Hindlimb muscle (tissue), 1 donor: Measurements from ENCODE around the gene GPR146. TPM values are rescaled to one million over a fixed set of nuclear protein-coding genes. Genes with fewer than 3 reads are reported as not detected.

Source experiments
- DNase-seq: peaks from one replicate; pipeline ENCODE4 v3.0.0-alpha.2; 2013
- polyA plus RNA-seq: library from polyadenylated mRNA; unstranded; fragments of 120-200 nt; gene quantifications from one replicate; pipeline ENCODE4 v1.2.1, GENCODE V29; 2013; ENCODE audit not compliant: insufficient read length

The GPR146 gene
- polyA plus RNA-seq, 1 donor, result 6.2 TPM

- DNase-seq, result no peak
These were observed 32.9 kb upstream of the GPR146 start for GRCh38 chr7:1011297-1012003.

- no peak for DNase-seq
These were observed 32.2 kb upstream of the GPR146 start for GRCh38 chr7:1012004-1012715.

GRCh38 chr7:1012716-1013095 lies 31.6 kb upstream of the GPR146 start:
- DNase-seq, result no peak

GRCh38 chr7:1013581-1013980 lies 30.8 kb upstream of the GPR146 start:
- DNase-seq, result no peak

DNA sequence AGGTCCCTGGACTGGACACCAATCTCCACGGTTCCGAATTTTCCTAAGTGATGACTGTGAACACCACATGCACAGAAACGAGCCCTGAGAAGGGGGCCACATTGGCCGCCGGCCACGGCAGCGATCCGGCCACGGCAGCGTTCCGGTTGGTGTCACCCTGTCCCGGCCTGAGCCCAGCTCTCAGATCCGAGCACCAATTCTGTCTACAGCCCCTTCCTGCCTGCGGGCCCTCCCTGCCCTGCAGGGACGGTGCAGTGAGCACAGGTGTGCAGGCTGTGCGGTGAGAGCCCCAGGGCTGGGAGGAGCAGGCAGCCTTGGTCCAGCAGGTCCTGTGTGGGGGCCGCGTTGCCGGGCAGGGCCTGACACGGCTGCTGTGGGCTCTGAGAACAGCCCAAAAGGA lies 29.7 kb upstream of the GPR146 start:
- DNase-seq, result no peak

DNA sequence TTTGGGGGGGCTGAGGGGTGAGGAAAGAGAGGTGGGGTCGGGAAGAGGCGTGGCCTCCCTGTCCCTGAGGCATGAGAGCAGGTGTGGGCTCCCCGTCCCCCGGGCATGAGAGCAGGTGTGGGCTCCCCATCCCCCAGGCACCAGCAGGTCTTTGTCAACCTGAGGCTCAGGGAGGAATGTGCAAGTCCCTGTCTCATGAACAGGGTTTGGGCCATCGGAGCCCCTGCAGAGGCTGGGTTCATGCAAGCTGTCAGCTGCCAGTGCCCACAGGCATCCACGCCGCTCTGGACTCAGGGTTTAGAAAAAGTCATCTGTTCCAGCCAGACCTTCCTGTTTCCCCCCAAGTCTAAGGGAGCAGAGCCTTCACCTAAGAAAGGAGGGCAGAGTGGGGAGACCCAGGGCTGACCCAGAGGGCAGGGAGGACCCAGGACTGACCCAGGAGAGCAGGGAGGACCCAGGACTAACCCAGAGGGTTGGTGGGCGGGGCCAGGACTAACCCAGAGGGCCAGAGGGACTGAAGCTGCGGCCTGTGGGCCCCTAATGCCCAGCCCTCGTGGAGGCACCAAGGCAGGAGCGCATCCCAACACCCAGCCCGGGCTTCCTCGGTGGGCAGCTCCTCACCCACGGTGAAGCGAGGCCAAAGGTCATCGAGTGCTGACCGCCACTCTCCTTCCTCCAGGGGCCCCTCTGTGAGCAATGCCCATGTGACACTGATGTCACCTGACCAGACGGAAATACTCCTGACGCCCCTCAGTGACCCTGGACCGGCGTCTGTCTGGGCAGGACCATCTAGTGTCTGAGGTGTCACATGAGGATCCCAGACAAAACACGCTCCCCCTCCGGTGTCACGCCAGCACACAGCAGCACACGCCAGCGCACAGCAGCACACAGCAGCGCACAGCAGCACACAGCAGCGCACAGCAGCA lies 28.9 kb upstream of the GPR146 start:
- no peak for DNase-seq

- DNase-seq, result no peak
These were observed 27.5 kb upstream of the GPR146 start for GRCh38 chr7:1016577-1017531.

- DNase-seq, result no peak
These were observed 26.6 kb upstream of the GPR146 start for GRCh38 chr7:1017586-1018333.

DNA sequence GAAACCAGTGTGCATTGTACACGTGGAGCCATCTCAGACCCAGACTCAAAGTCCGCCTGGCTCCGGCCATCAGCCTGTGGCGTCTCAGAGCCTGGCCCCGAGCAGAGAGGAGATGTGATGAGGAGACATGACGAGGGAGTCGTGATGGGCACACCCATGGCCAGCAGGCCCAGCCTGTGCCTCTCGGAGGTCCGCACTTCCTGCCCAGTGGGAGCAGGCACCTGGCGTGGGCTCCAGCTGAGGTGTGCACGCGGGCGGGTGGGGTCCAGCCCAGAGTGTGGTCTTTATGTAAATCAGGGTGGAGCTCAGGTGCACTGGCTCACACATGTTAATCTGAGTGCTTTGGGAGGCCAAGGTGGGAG lies 26.0 kb upstream of the GPR146 start:
- DNase-seq, result no peak

DNA sequence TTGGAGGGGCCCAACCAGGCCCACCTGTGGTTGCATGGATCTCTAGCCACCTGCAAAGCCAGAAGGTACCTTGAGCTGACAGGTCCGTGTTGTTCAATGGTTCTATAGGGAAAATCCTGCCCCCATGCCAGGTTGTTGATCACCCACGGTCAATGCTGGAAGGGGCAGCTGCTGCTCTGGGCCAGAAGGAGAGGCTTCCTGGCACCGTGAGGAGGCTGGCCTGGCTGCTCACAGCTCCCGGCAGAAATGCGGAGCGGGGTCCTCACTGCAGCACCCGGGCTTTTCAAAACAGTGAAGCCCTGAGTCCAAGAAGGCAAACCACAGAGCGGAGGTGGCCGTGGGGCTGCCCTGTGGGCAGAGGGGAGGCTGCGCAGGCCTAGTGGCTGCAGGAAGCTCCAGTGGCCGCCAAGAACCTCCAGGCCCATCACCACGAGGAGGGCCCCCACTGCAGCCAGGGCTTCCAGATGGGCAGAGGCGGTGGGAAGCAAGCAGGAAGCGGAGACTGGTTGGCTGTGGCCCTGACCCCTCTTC lies 25.0 kb upstream of the GPR146 start:
- DNase-seq, result no peak

DNA sequence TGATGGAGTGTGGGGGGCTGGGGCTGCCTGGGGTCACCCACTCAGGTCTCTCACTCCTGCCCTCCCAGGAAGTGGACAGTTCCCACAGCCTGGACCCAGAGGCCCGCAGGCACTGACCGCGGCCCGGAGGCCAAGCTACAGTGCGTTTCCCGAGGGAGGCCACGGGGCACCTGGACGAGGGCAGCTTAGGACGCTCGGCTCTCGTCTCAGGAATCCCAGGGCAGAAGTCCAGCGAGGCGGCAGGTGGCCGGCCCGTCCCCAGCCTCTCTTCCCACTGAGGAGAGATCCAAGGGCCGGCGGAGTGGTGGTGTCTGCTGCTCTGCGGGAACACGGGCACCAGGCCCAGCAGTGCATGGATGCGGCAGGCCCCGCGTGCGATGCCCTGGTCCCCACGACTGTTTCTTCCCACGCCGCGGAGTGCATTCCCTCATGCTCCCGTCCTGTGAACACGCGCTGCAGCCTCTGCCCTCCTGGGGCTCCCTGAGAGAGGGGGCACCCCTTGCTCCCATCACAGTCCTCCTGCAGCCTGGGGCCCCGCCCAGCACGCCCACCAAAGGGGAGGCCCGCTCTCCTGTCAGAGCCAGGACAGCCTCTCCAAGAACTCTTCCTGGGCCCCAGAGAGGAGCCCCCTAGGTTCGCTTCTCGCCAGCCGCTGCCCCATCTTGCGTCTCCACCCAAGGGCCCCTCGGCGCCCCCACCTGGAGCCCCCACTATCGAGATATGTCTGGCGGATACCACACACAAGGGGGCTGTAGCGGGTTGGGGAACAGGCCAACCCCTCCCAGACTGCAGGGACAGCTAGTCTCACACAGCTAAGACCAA lies 24.3 kb upstream of the GPR146 start:
- no peak for DNase-seq

- DNase-seq, result no peak
These were observed 23.5 kb upstream of the GPR146 start for GRCh38 chr7:1020849-1021251.

GRCh38 chr7:1021366-1021765 lies 23.0 kb upstream of the GPR146 start:
- no peak for DNase-seq

DNA sequence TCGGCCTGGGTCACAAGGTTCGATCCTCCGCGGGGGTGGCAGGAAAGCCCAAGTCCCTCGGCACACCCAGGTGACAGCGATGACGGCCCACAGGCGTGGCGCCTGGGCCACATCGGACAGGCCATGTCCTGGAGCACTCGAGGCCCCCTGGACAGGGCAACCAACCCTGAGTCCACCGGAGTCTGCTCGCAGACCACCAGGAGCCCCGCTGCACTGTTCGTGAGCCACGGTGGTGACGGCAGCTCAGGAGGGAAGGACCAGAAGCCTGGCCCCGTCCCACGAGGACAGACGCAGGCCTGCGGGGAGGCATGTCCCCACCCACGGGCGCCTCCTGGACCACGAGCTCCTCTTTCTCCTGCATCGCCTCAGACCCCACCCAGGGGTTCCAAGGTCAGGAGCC lies 22.4 kb upstream of the GPR146 start:
- no peak for DNase-seq

- no peak for DNase-seq
These were observed 22.0 kb upstream of the GPR146 start for GRCh38 chr7:1022356-1022755.

- DNase-seq, result no peak
These were observed 21.4 kb upstream of the GPR146 start for GRCh38 chr7:1022801-1023465.

DNA sequence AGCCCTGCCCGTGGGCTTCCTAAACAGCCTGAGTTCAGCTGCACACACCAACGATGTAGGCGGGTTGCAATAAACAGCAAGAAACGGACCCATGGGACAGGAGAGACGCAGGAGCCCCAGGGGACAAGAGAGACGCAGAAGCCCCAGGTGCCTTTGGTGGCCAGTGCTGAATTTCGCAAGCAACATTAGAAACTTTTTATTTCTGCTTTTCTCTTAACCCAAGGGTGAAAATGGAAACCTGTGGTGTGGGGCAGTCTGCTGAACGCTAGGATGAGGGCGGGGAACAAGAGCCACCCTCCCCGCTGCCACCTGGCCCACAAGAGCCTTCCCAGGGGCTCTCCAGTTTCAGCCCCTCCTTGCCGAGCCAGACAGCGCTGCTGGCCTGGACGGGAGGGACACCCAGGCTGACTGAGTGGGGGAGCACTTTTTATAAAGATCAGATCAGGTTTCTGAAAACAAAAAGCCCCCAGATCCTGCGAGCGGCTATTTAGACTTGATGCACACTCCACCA lies 20.0 kb upstream of the GPR146 start:
- no peak for DNase-seq

- DNase-seq, result no peak
These were observed 19.2 kb upstream of the GPR146 start for GRCh38 chr7:1024876-1025742.
